ENCODE results near the gene SNRNP40.

SNRNP40 gene

DNA sequence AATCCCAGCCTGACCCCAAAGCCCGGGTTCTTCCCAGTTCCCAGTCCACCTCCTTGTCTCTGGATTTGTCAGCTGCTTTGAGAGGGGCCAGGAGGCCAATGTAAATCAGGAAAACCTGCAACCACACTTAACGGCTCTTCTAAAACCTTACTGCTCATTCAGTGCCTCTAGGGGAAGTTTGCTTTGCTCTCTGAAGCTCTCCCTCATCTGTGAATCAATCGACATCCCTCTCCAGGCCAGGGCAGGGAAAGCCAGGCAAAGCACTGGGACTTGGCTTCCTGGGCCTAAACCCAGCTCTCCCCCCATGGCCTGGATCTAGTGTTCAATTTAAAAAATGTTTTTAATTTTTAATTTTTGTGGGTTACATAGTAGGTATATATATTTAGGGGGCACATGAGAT, 66.2 kb downstream of the SNRNP40 start:
- no peak for DNase-seq (ENCODE audit: low read depth)

DNA sequence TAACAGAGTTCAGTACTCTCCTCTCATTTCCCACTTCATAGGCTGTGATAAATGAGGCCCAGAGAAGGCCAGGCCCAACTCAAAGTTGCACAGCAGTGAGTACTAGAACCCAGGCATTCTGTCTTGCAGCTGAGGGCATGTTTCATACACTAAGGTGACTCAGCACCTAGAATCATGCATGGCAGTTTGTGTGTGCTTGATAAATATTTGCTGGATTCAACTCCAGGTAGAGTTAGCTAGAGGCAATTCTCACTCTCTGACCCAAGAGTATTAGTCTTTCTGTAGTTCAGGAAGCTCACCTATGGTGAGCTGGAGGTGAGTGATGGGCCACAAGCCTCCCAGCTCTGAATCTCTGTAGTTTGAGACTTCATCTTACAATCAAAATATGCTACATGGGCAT, 67.6 kb downstream of the SNRNP40 start:
- DNase-seq (ENCODE audit: low read depth): no peak

DNA sequence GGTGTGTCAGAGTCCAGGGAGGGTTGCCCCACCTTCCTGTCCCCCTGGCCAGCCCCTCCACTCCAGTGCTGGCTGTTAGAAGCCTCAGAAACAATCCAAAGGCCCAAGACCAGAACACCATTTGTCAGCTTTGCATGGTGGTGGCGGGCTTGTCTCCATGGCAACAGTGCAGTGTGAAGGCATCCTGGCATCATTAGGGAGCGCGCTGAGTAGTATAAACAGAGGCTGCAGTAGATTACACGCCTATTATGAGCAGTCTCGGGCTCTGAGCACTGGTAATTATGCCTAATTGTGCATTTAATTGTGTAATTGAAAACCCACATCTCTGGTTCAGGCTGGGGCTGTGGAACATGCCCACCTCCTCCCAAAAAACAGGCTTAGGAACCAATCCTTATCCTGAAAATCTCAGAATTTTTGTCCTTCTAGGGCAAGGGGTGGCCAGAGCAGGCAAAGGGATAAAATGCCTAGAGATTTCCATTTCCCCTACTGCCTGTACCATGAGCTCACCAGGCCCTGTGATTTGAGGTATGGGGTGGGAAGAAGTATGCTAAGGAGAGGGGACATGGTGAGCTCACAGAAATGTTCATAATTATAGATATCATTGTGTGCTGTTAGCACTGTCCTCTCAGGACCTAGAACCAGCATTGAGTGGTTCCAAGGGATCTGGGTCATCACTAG, 68.6 kb downstream of the SNRNP40 start:
- DNase-seq (ENCODE audit: low read depth): no peak

DNA sequence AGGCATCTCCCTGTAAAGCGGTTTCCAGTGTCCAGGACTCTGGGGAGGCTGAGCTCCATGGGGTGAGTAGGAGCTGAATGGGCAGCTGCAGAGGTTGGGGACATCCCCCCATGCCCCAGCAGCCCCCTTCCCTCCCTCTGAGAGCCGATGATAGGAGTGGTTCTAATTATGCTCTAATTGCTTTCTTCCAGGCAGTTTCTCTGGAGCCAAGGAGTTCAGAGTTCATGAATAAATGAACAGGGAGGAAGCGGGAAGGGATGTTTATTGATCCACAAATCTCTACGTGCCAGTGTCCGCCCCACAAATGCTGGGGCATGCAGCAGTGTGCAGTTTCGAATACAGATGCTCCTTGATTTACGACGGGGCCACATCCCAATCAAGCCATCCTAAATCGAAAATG, 72.5 kb downstream of the SNRNP40 start:
- no peak for DNase-seq (ENCODE audit: low read depth)

DNA sequence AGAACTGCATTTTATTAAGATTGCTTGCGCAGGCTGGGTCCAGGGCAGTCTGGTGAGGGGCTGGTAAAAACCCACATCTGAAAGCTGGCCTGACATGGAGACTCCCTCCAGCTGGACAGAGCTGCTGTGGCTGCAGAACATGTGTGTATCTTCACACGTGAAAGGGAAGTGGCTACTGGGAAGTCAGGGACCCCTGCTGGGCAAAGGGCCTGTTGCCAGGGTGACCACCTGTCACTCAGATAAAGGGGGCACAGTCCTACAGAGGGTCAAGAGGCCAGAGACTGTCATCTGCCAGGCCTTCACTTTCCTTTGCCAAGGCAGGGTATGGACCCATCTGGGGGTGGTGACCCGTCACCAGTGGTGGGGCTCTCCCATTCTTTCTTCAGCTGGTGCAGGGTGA, 74.4 kb downstream of the SNRNP40 start:
- DNase-seq (ENCODE audit: low read depth): no peak

DNA sequence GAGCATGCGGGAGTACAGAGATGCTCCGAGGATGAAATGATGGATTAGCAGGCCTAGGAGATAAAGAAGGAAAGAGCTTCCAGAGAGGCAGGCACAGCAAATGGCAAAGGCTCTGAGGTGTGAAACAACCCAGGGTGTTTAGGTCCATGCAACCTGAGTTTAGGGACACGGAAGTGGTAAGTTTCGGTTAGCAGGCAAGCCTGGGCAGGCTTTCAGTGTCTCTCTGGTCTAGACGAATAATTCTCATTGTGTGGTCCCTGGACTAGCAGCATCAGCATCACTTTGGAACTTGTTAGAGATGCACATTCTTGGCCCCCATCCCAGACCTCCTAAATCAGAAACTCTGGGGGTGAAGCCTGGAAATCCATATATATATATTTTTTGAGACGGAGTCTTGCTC, 75.5 kb downstream of the SNRNP40 start:
- DNase-seq (ENCODE audit: low read depth): no peak

DNA sequence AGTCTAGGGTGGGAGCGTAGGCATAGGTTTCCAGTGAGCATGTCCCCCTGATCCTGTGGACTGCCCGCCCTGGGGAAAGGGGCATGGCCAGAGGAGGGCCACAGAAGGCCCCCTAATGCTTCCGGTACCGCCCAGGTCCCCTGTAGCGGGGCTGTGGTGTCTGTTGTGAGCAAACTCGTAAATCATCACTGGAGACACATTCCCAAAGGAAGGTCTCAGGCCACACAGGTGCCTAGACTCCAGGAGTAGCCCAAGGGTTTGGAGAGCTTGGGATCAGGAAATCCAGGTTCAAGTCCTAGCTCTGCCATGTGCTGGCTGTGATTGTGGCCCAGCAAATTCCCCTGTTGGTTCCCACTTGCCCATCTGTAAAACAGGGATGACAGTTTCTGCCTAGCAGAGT, 77.1 kb downstream of the SNRNP40 start:
- DNase-seq (ENCODE audit: low read depth): no peak

DNA sequence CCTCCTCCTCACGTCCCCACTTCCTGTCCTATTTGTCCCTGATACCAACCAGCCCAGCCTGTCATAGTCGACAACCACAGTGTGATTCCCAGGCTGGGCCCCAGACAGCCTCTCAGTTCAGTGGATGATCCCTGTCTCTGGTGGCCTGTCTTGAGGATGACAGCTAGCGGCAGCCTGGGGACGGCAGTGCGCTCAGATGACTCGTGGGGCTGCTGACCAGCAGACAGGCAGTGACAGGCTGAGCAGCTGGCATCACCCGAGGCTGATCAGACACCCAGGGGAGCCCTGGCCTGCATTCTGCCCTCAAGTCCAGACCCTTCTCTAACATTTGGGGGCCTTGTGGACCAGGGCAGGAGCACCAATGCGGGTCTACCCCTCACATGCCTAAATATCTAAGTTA, 77.9 kb downstream of the SNRNP40 start:
- DNase-seq (ENCODE audit: low read depth): no peak

DNA sequence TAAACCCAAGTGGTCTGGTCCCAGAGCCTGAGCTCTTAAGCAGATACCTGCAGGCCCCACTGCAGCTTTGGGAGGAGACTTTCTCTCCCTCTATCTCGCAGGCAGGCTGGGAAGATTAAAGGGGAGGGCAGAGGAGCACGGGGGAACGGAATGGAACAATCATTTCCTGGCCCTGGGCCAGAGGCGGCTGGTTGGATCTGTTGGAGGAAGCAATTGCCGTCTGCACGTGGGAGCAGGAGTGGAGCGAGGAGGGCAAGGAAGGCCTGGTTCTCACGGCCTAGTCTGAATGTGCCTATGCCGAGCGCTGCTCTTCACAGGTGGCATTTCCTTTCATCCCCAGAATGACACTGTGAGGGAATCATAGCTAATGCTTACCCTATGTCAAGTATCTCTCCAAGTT, 80.6 kb downstream of the SNRNP40 start:
- DNase-seq (ENCODE audit: low read depth): no peak

DNA sequence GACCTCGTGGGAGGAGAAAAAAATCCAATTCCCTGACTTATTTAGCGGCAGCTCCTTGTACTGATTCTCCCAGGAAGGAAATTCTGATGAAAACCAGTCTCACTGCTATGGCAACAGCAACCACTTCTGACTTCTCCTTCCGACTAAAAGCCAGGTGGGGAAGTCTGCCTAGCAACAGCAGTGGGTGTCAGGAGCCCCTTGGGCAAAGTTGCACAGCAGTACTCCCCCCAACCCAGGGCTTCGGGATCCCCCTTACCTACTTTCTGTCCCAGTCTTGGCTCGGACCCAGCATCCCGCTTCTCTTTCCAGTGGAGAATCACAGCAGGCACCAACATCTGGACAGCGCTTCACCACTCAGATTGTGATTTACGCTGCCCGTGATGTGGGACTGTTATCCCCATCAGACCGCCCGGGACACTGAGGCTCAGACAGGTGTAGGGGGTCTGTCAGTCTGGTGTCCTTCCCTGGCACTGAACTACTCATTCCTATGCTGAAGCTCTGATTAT, 81.5 kb downstream of the SNRNP40 start:
- no peak for DNase-seq (ENCODE audit: low read depth)

DNA sequence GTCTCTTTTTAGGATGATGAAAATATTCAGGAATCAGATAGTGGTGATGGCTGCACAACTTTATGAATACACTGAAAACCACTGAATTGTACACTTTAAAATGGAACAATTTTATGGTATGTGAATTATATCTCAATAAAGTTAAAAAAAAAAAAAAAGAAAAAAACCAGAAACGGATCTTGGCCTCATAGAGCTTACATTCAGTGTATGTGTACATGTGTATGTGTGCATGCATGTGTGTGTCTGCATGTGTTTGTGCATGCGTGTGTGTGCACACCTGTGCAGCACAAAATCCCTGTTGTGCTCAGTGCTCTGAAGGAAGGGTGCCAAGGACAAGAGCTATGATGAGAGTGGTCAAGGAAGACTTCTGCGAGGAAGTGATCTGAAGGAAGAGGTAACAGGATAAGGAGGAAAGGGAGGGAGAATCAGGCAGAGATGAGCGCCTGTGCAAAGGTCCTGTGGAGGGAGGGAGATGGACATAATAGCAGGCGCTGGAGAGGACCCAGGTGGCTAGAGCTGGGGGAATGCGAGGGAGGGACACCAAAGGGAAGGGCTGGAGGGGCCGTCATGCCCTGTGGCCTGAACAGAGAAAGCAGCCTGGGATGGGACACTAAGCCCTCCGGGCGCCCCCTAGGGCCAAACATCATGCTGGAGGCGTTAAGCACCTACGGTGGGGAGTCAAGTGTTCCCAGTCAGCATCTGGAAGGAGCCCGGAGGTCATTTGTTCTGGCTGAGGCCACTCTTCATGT, 82.1 kb downstream of the SNRNP40 start:
- DNase-seq (ENCODE audit: low read depth): no peak
